ENCODE data around the gene INPP5D.

DNA sequence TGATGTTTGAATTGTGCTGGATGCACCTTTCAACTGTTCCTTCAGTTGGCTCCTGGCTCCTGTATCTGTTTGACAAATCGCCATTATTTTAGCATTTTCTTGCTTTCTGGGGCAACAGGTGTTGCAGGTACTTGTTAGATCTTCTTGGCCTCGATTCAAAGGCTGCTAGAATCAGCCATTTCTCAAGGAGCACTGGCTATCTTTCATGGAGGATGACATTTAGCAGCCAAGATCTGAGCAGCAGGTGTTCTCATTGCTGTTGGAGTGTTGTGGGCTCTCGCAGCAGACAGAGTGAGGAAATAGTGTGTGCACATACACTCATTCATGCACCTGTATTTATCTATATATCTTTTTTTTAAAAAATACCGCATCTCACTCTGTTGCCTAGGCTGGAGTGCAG is 52.2 kb downstream of the INPP5D start:
- TF ChIP-seq NRL (CRISPR knock-in tag; IDR thresholded peaks at IDR 0.05; ENCODE audit: borderline replicate concordance) (no peak), YY1 (IDR thresholded peaks at IDR 0.05; ENCODE audit: insufficient read depth, insufficient replicate concordance, low read depth, low read length) (no peak), ZNF530 (CRISPR knock-in tag; IDR thresholded peaks at IDR 0.05; ENCODE audit: low read depth) (no peak), POLR2AphosphoS5 (IDR thresholded peaks at IDR 0.05; ENCODE audit: low read depth, low read length) (no peak)
- TF ChIP-seq, protein P1, sequence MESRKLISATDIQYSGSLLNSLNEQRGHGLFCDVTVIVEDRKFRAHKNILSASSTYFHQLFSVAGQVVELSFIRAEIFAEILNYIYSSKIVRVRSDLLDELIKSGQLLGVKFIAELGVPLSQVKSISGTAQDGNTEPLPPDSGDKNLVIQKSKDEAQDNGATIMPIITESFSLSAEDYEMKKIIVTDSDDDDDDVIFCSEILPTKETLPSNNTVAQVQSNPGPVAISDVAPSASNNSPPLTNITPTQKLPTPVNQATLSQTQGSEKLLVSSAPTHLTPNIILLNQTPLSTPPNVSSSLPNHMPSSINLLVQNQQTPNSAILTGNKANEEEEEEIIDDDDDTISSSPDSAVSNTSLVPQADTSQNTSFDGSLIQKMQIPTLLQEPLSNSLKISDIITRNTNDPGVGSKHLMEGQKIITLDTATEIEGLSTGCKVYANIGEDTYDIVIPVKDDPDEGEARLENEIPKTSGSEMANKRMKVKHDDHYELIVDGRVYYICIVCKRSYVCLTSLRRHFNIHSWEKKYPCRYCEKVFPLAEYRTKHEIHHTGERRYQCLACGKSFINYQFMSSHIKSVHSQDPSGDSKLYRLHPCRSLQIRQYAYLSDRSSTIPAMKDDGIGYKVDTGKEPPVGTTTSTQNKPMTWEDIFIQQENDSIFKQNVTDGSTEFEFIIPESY (CRISPR knock-in tag; IDR thresholded peaks at IDR 0.05), result no peak
- TF ChIP-seq, protein P2, sequence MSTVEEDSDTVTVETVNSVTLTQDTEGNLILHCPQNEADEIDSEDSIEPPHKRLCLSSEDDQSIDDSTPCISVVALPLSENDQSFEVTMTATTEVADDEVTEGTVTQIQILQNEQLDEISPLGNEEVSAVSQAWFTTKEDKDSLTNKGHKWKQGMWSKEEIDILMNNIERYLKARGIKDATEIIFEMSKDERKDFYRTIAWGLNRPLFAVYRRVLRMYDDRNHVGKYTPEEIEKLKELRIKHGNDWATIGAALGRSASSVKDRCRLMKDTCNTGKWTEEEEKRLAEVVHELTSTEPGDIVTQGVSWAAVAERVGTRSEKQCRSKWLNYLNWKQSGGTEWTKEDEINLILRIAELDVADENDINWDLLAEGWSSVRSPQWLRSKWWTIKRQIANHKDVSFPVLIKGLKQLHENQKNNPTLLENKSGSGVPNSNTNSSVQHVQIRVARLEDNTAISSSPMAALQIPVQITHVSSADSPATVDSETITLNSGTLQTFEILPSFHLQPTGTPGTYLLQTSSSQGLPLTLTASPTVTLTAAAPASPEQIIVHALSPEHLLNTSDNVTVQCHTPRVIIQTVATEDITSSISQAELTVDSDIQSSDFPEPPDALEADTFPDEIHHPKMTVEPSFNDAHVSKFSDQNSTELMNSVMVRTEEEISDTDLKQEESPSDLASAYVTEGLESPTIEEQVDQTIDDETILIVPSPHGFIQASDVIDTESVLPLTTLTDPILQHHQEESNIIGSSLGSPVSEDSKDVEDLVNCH (CRISPR knock-in tag; IDR thresholded peaks at IDR 0.05), result no peak
- TF ChIP-seq, protein P3, sequence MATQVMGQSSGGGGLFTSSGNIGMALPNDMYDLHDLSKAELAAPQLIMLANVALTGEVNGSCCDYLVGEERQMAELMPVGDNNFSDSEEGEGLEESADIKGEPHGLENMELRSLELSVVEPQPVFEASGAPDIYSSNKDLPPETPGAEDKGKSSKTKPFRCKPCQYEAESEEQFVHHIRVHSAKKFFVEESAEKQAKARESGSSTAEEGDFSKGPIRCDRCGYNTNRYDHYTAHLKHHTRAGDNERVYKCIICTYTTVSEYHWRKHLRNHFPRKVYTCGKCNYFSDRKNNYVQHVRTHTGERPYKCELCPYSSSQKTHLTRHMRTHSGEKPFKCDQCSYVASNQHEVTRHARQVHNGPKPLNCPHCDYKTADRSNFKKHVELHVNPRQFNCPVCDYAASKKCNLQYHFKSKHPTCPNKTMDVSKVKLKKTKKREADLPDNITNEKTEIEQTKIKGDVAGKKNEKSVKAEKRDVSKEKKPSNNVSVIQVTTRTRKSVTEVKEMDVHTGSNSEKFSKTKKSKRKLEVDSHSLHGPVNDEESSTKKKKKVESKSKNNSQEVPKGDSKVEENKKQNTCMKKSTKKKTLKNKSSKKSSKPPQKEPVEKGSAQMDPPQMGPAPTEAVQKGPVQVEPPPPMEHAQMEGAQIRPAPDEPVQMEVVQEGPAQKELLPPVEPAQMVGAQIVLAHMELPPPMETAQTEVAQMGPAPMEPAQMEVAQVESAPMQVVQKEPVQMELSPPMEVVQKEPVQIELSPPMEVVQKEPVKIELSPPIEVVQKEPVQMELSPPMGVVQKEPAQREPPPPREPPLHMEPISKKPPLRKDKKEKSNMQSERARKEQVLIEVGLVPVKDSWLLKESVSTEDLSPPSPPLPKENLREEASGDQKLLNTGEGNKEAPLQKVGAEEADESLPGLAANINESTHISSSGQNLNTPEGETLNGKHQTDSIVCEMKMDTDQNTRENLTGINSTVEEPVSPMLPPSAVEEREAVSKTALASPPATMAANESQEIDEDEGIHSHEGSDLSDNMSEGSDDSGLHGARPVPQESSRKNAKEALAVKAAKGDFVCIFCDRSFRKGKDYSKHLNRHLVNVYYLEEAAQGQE (IDR thresholded peaks at IDR 0.05; ENCODE audit: borderline replicate concordance in 1 of 2, low read depth in 1 of 2, low read length in 2 of 2), result no peak
